Endothelial cell of umbilical vein (primary cell): ENCODE measurements around the gene OLFM1. TPM values are rescaled to one million over a fixed set of nuclear protein-coding genes. Genes with fewer than 3 reads are reported as not detected.

Experiments used
- Bru-seq: library from RNA; stranded (reverse); fragments of 400-500 nt; gene quantifications from one replicate; lab custom pipeline; 2021; lab: Mats Ljungman, UMichigan
- BruChase-seq, 2 experiments: library from RNA; stranded (reverse); fragments of 400-500 nt; gene quantifications; one replicate each; lab custom pipeline; 2021; lab: Mats Ljungman, UMichigan
- BruUV-seq: library from RNA; stranded (reverse); fragments of 400-500 nt; replicated peaks from 2 replicates; lab custom pipeline; 2021; lab: Mats Ljungman, UMichigan
- CTCF ChIA-PET: fragments of 300-600, 350-600 bp; sonication (Branson Sonifier 250); formaldehyde crosslinking; loops from one replicate; lab custom pipeline; 2021; ENCODE audit warnings: antibody characterized with exemption, inconsistent platforms; lab: Charles Lee
- POLR2A ChIA-PET: fragments of 300-600, 350-600 bp; sonication (Branson Sonifier 250); formaldehyde crosslinking; loops from one replicate; lab custom pipeline; 2021; ENCODE audit warnings: antibody characterized with exemption, inconsistent platforms; lab: Charles Lee
- DNase-seq: peaks from one replicate; pipeline ENCODE4 v3.0.0-alpha.2; 2011; ENCODE audit warnings: low read depth, low spot score
- FAIRE-seq: peaks from 2 replicates; lab custom pipeline; 2011; peaks lifted over from hg19 to GRCh38; lab: Jason Lieb, UNC
- H2AFZ ChIP-seq: 2 replicates; pipeline ENCODE4 v1.6.0; 2012; ENCODE audit warnings: low read depth, low read length, control low read depth, inconsistent platforms
- H3K27ac ChIP-seq: 2 replicates; pipeline ENCODE4 v1.5.1; 2011; ENCODE audit warnings: low read depth, mild to moderate bottlenecking, control low read depth, low read length, moderate library complexity; ENCODE audit not compliant: insufficient read depth
- H3K27me3 ChIP-seq, 2 experiments: 2 replicates each; pipeline versions ENCODE4 v1.6.0 to v1.6.1; 2011; ENCODE audit warnings: low read length in 2 of 2, mixed read lengths in 1 of 2; ENCODE audit not compliant: control insufficient read depth in 2 of 2, insufficient read depth in 2 of 2
- H3K36me3 ChIP-seq, 2 experiments: 2 replicates in 1 of 2; 3 replicates in 1 of 2; pipeline ENCODE4 v1.5.1; 2011; ENCODE audit warnings: low read length in 2 of 2, mild to moderate bottlenecking in 1 of 2, moderate library complexity in 1 of 2; ENCODE audit not compliant: control insufficient read depth in 2 of 2, insufficient read depth in 2 of 2; ENCODE audit errors: extremely low read depth in 1 of 2
- H3K4me1 ChIP-seq: 3 replicates; pipeline ENCODE4 v1.5.1; 2011; ENCODE audit warnings: mild to moderate bottlenecking, low read length; ENCODE audit not compliant: control insufficient read depth, insufficient read depth; ENCODE audit errors: extremely low read depth
- H3K4me2 ChIP-seq: 2 replicates; pipeline ENCODE4 v1.6.1; 2011; ENCODE audit warnings: low read length, control low read depth, mixed read lengths; ENCODE audit not compliant: insufficient read depth
- H3K4me3 ChIP-seq, 3 experiments: fragments of 200-600 bp in 1 of 3; sonication (generic), shearing (Covaris generic) in 1 of 3; replicated peaks in 1 of 3; 2 replicates each; pipeline ENCODE4 v1.5.1; 2011 to 2016; ENCODE audit warnings: control low read depth in 3 of 3, low read length in 3 of 3, mild to moderate bottlenecking in 2 of 3, inconsistent platforms in 1 of 3, low read depth in 1 of 3, moderate library complexity in 1 of 3; ENCODE audit not compliant: insufficient read depth in 1 of 3
- H3K79me2 ChIP-seq: 2 replicates; pipeline ENCODE4 v1.6.0; 2012; ENCODE audit warnings: low read length, inconsistent platforms; ENCODE audit not compliant: control insufficient read depth, insufficient read depth
- H3K9ac ChIP-seq: replicated peaks from 2 replicates; pipeline ENCODE3; 2011; ENCODE audit warnings: low read length, control low read depth; ENCODE audit not compliant: insufficient read depth; ENCODE audit errors: extremely low read depth
- H3K9me1 ChIP-seq: replicated peaks from 3 replicates; pipeline ENCODE4 v1.6.0; 2011; ENCODE audit warnings: mild to moderate bottlenecking, low read length; ENCODE audit not compliant: control insufficient read depth, insufficient read depth; ENCODE audit errors: extremely low read depth
- H3K9me3 ChIP-seq: replicated peaks from 2 replicates; pipeline ENCODE4 v1.5.1; 2012; ENCODE audit warnings: low read length, inconsistent platforms; ENCODE audit not compliant: control insufficient read depth, insufficient read depth
- H4K20me1 ChIP-seq: replicated peaks from 2 replicates; pipeline ENCODE3; 2011; ENCODE audit warnings: mild to moderate bottlenecking, low read length; ENCODE audit not compliant: control insufficient read depth, insufficient read depth; ENCODE audit errors: extremely low read depth
- CTCF ChIP-seq, 2 donors: IDR thresholded peaks; 1 replicate in 1 of 2; 2 replicates in 1 of 2; pipeline ENCODE4 v1.5.1; 2011; ENCODE audit warnings: low read length in 2 of 2, mild to moderate bottlenecking in 2 of 2, moderate library complexity in 2 of 2, control low read depth in 1 of 2, inconsistent platforms in 1 of 2, low read depth in 1 of 2; ENCODE audit not compliant: insufficient read depth in 1 of 2; ENCODE audit errors: extremely low read depth in 1 of 2
- GATA2 ChIP-seq: IDR thresholded peaks from 2 replicates; pipeline ENCODE4 v1.7.0; 2011; ENCODE audit warnings: low read depth, mild to moderate bottlenecking, moderate library complexity, mixed read lengths, low read length; ENCODE audit not compliant: insufficient read length, insufficient read depth
- JUN ChIP-seq: IDR thresholded peaks from 2 replicates; pipeline ENCODE4 v1.6.1; 2011; ENCODE audit warnings: borderline replicate concordance, low read depth; ENCODE audit not compliant: insufficient read length, insufficient read depth
- POLR2A ChIP-seq: IDR thresholded peaks from 2 replicates; pipeline ENCODE4 v1.6.1; 2012; ENCODE audit warnings: low read depth, mild to moderate bottlenecking, control low read depth, low read length
- dilution Hi-C: fragments of 300-500 bp; cut with MboI; formaldehyde crosslinking; loops from one replicate; pipeline ENCODE4 v1.15.0; 2019; ENCODE audit warnings: low sequenced_read_pairs; ENCODE audit not compliant: extremely low pct_ligation_motif_present
- intact Hi-C: fragments of 100-400 bp; cut with micrococcal nuclease; formaldehyde crosslinking; loops from one replicate; pipeline ENCODE4 v1.10.0; 2022
- long read RNA-seq: library from polyadenylated mRNA; stranded (forward); transcript quantifications from one replicate; pipeline ENCODE4 v2.0.0, GENCODE V29; 2021
- polyA minus RNA-seq, 3 experiments: library from RNA; depleted of rRNA, polyadenylated mRNA; stranded (reverse); fragments of >200 nt; gene quantifications; 1 replicate in 1 of 3; 2 replicates in 2 of 3; pipeline ENCODE4 v1.2.3, GENCODE V29; 2011
- polyA plus RNA-seq, 4 experiments: library from polyadenylated mRNA; depleted of rRNA in 3 of 4; stranded (reverse) in 3 of 4; unstranded in 1 of 4; fragments of >200 nt; gene quantifications; 2 replicates each; pipeline versions ENCODE4 v1.2.1 to v1.2.3, GENCODE V29; 2011 to 2012; ENCODE audit warnings: missing spikeins in 1 of 4
- total RNA-seq: library from RNA; stranded (reverse); gene quantifications from 2 replicates; pipeline ENCODE4 v1.2.3, GENCODE V29; 2021

Gene OLFM1
- total RNA-seq (0.42 and 0.95 TPM in 2 replicates), polyA plus RNA-seq (0.07 and 0.13 TPM in 2 replicates), polyA minus RNA-seq (not detected in 2 replicates), Bru-seq, nascent RNA (percentile 7 among the genes with signal in this experiment), BruChase-seq, experiment 1, labeled RNA remaining after a 6-hour chase (percentile 11 among the genes with signal in this experiment), BruChase-seq, experiment 2, labeled RNA remaining after a 2-hour chase (percentile 2 among the genes with signal in this experiment)
- 0.21 and 0.31 TPM in 2 replicates for polyA plus RNA-seq (2011; cell fraction: cytosol; rRNA removed)
- polyA plus RNA-seq (2011; cell fraction: nucleus; rRNA removed), result 0.04 and 0.09 TPM in 2 replicates
- 0.24 and 0.29 TPM in 2 replicates for polyA plus RNA-seq (2012)
- 4.7 TPM for polyA minus RNA-seq (2011; cell fraction: cytosol; rRNA and poly(A)+ RNA removed)
- polyA minus RNA-seq (2011; cell fraction: nucleus; rRNA and poly(A)+ RNA removed), result 0.58 TPM in 1 of 2 replicates, not detected in the other
- long read RNA-seq, partial matches to known transcripts, result 0 of 1 reads
- long read RNA-seq, other reads (novel, unspliced or antisense), result 0 of 1 reads

DNA sequence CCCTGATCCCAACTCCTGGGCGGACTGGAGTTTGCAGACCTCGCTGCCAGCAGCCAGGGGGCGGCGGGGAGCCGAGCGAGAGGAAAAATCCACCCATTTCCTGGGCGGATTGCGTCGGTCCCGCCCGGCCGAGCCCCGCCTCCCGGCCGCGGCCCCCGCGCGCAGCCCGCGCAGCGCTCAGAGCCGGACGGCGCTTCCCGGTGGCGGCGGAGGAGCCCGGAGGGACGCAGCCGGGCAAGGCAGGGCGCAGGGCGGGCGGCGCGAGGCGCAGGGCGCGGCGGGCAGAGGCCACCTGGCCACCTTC, at the start of gene OLFM1:
OLFM1 (plus strand) TSS at position 180 of the 304 bp plus-strand sequence. CDS start 322 bp downstream, outside the sequence.
- Histone ChIP-seq H2AFZ (no peak within 1 kb of the TSS), H3K9ac (no peak within 1 kb of the TSS), H3K79me2 (no peaks in the 10 kb centered on the region), H3K36me3 (no peaks in the 10 kb centered on the region), H3K9me1 (no peaks in the 10 kb centered on the region), H3K9me3 (no peaks in the 10 kb centered on the region), H3K4me3 (no peak within 1 kb of the TSS), H3K27ac (no peak within 1 kb of the TSS), H4K20me1 (no peaks in the 10 kb centered on the region), H3K4me1 (no peaks in the 10 kb centered on the region), H3K27me3 (peaks cover 15% of the 10 kb centered on the region in 2 experiments), H3K4me2 (no peak within 1 kb of the TSS)
- intact Hi-C loops, result loop anchor here (2.0 to 10.0 kb wide), 2 partner anchors 313 to 515 kb away; no protein-coding TSS in a partner anchor
- DNase-seq, result peak; percentile 46
- BruUV-seq, result no TSS peak
- TF ChIP-seq JUN (no peak), CTCF (IDR thresholded peaks at IDR 0.05; ENCODE audit: extremely low read depth in 1 of 2, insufficient read depth in 1 of 2, low read depth in 1 of 2, low read length in 2 of 2) (peak; percentile 49 to 67)
- ChIA-PET CTCF (interaction anchor here (1.9 to 4.4 kb wide), 2 partner anchors 324 to 328 kb away, joined by 7 to 39 read pairs; no protein-coding TSS in a partner anchor), POLR2A (no interaction called here)
- FAIRE-seq, result no peak
- dilution Hi-C loops, result no loop called here

GRCh38 chr9:135038331-135038730, 49.1 kb upstream of the OLFM1 start:
- H3K9me1 ChIP-seq, result no peaks in the 10 kb centered on the region
- H4K20me1 ChIP-seq, result no peaks in the 10 kb centered on the region
- DNase-seq (no peak), FAIRE-seq (no peak)
- no peaks in the 10 kb centered on the region for H3K79me2 ChIP-seq
- H3K4me3 ChIP-seq, result no peak overlapping the region
- no TSS peak for BruUV-seq
- intact Hi-C loops, result no loop called here
- TF ChIP-seq POLR2A (no peak), GATA2 (no peak)
- no peak overlapping the region for H3K4me2 ChIP-seq
- no peaks in the 10 kb centered on the region for H3K36me3 ChIP-seq
- H3K27me3 ChIP-seq, result no peaks in the 10 kb centered on the region
- dilution Hi-C loops, result no loop called here
- H3K4me1 ChIP-seq, result no peaks in the 10 kb centered on the region
- ChIA-PET POLR2A (no interaction called here), CTCF (no interaction called here)
- no peaks in the 10 kb centered on the region for H3K9me3 ChIP-seq
- no peak overlapping the region for H3K27ac ChIP-seq
- H2AFZ ChIP-seq, result no peak overlapping the region
- H3K9ac ChIP-seq, result no peak overlapping the region
